T-helper 2 cell treated with Interferon-gamma antibody and Interleukin-4, amounts not matched to agents 5 μg/mL and 100 μg/mL, for 36 hours (primary cell): ENCODE data around the gene HTRA3.
"Not testable (repeated sequence)": the region's sequence is repeated elsewhere in the genome, so short reads cannot be mapped to it uniquely, and the experiment has no call there.

Experiments used
- DNase-seq: peaks from one replicate; pipeline ENCODE4 v3.0.0; 2021; ENCODE audit warnings: low spot score
- H3K27ac Mint-ChIP-seq: one replicate; pipeline ENCODE4 v1.8.0; 2021; ENCODE audit warnings: mild to moderate bottlenecking, mixed read lengths
- H3K27me3 Mint-ChIP-seq: one replicate; pipeline ENCODE4 v1.8.0; 2021; ENCODE audit warnings: low read depth, mixed read lengths
- H3K36me3 Mint-ChIP-seq: one replicate; pipeline ENCODE4 v1.8.0; 2021; ENCODE audit warnings: low read depth, mixed read lengths
- H3K4me1 Mint-ChIP-seq: one replicate; pipeline ENCODE4 v1.8.0; 2021; ENCODE audit warnings: low read depth, mixed read lengths
- H3K4me3 Mint-ChIP-seq: one replicate; pipeline ENCODE4 v1.8.0; 2022; ENCODE audit warnings: mild to moderate bottlenecking, moderate library complexity, mixed read lengths
- H3K9me3 Mint-ChIP-seq: one replicate; pipeline ENCODE4 v1.8.0; 2021; ENCODE audit warnings: mixed read lengths

The HTRA3 gene

GRCh38 chr4:8332891-8333331 lies 63.4 kb downstream of the HTRA3 start:
- H3K9me3 Mint-ChIP-seq: peaks cover 5% of the 10 kb centered on the region
- no peak overlapping the region for H3K4me3 Mint-ChIP-seq

GRCh38 chr4:8333726-8334460 lies 64.3 kb downstream of the HTRA3 start:
- H3K4me3 Mint-ChIP-seq: no peak overlapping the region
- H3K36me3 Mint-ChIP-seq: no peaks in the 10 kb centered on the region
- H3K27me3 Mint-ChIP-seq: no peaks in the 10 kb centered on the region
- no peak for DNase-seq
- peaks cover 5% of the 10 kb centered on the region for H3K9me3 Mint-ChIP-seq
- H3K4me1 Mint-ChIP-seq: no peaks in the 10 kb centered on the region
- no peak overlapping the region for H3K27ac Mint-ChIP-seq

More at GRCh38 chr4:8332891-8333331, 63.4 kb downstream of the HTRA3 start:
- no peak overlapping the region for H3K27ac Mint-ChIP-seq
- no peak for DNase-seq
- H3K4me1 Mint-ChIP-seq: no peaks in the 10 kb centered on the region
- H3K27me3 Mint-ChIP-seq: no peaks in the 10 kb centered on the region
- H3K36me3 Mint-ChIP-seq: no peaks in the 10 kb centered on the region

- no peak for DNase-seq
- no peaks in the 10 kb centered on the region for H3K4me1 Mint-ChIP-seq
- no peak overlapping the region for H3K27ac Mint-ChIP-seq
- H3K9me3 Mint-ChIP-seq: peaks cover 5% of the 10 kb centered on the region
- no peak overlapping the region for H3K4me3 Mint-ChIP-seq
- H3K36me3 Mint-ChIP-seq: no peaks in the 10 kb centered on the region
- no peaks in the 10 kb centered on the region for H3K27me3 Mint-ChIP-seq
Measured at GRCh38 chr4:8334786-8335460, 65.4 kb downstream of the HTRA3 start.

GRCh38 chr4:8335848-8336247 lies 66.3 kb downstream of the HTRA3 start:
- no peaks in the 10 kb centered on the region for H3K4me1 Mint-ChIP-seq
- H3K27me3 Mint-ChIP-seq: no peaks in the 10 kb centered on the region
- peaks cover 5% of the 10 kb centered on the region for H3K9me3 Mint-ChIP-seq
- H3K36me3 Mint-ChIP-seq: no peaks in the 10 kb centered on the region
- no peak for DNase-seq
- no peak overlapping the region for H3K4me3 Mint-ChIP-seq
- no peak overlapping the region for H3K27ac Mint-ChIP-seq

GRCh38 chr4:8336412-8337075 lies 67.0 kb downstream of the HTRA3 start:
- Mint-ChIP-seq H3K4me3 (no peak overlapping the region), H3K27me3 (no peaks in the 10 kb centered on the region), H3K36me3 (no peaks in the 10 kb centered on the region), H3K4me1 (no peaks in the 10 kb centered on the region), H3K27ac (no peak overlapping the region), H3K9me3 (peaks cover 5% of the 10 kb centered on the region)
- DNase-seq: no peak

GRCh38 chr4:8338351-8338961 lies 68.9 kb downstream of the HTRA3 start:
- no peaks in the 10 kb centered on the region for H3K27me3 Mint-ChIP-seq
- H3K27ac Mint-ChIP-seq: no peak overlapping the region
- peaks cover 5% of the 10 kb centered on the region for H3K9me3 Mint-ChIP-seq
- H3K4me3 Mint-ChIP-seq: no peak overlapping the region
- DNase-seq: no peak
- no peaks in the 10 kb centered on the region for H3K4me1 Mint-ChIP-seq
- no peaks in the 10 kb centered on the region for H3K36me3 Mint-ChIP-seq

GRCh38 chr4:8340781-8341241 lies 71.3 kb downstream of the HTRA3 start:
- DNase-seq: no peak
- Mint-ChIP-seq H3K27ac (no peak overlapping the region), H3K9me3 (peaks cover 4% of the 10 kb centered on the region), H3K36me3 (no peaks in the 10 kb centered on the region), H3K4me3 (no peak overlapping the region), H3K27me3 (no peaks in the 10 kb centered on the region), H3K4me1 (no peaks in the 10 kb centered on the region)

GRCh38 chr4:8341281-8341680 lies 71.7 kb downstream of the HTRA3 start:
- H3K4me1 Mint-ChIP-seq, H3K27ac Mint-ChIP-seq, H3K9me3 Mint-ChIP-seq, DNase-seq, H3K4me3 Mint-ChIP-seq, H3K36me3 Mint-ChIP-seq, H3K27me3 Mint-ChIP-seq: not testable (repeated sequence)

GRCh38 chr4:8341691-8342090 lies 72.1 kb downstream of the HTRA3 start:
- DNase-seq: no peak

GRCh38 chr4:8342651-8343261 lies 73.2 kb downstream of the HTRA3 start:
- no peak for DNase-seq
- H3K4me1 Mint-ChIP-seq: no peaks in the 10 kb centered on the region
- no peak overlapping the region for H3K27ac Mint-ChIP-seq
- no peaks in the 10 kb centered on the region for H3K9me3 Mint-ChIP-seq
- no peak overlapping the region for H3K4me3 Mint-ChIP-seq
- no peaks in the 10 kb centered on the region for H3K27me3 Mint-ChIP-seq
- H3K36me3 Mint-ChIP-seq: no peaks in the 10 kb centered on the region

More at GRCh38 chr4:8341691-8342090, 72.1 kb downstream of the HTRA3 start:
- Mint-ChIP-seq H3K36me3 (no peaks in the 10 kb centered on the region), H3K27me3 (no peaks in the 10 kb centered on the region), H3K4me1 (no peaks in the 10 kb centered on the region), H3K9me3 (no peaks in the 10 kb centered on the region), H3K27ac (no peak overlapping the region), H3K4me3 (no peak overlapping the region)

GRCh38 chr4:8343262-8343966 lies 73.9 kb downstream of the HTRA3 start:
- no peaks in the 10 kb centered on the region for H3K9me3 Mint-ChIP-seq
- H3K4me1 Mint-ChIP-seq: no peaks in the 10 kb centered on the region
- no peaks in the 10 kb centered on the region for H3K27me3 Mint-ChIP-seq
- no peaks in the 10 kb centered on the region for H3K36me3 Mint-ChIP-seq
- DNase-seq: no peak
- no peak overlapping the region for H3K27ac Mint-ChIP-seq
- no peak overlapping the region for H3K4me3 Mint-ChIP-seq

GRCh38 chr4:8343967-8344331 lies 74.4 kb downstream of the HTRA3 start:
- Mint-ChIP-seq H3K4me3 (no peak overlapping the region), H3K4me1 (no peaks in the 10 kb centered on the region), H3K9me3 (no peaks in the 10 kb centered on the region), H3K27me3 (no peaks in the 10 kb centered on the region), H3K36me3 (no peaks in the 10 kb centered on the region), H3K27ac (no peak overlapping the region)
- no peak for DNase-seq

GRCh38 chr4:8344377-8344776 lies 74.8 kb downstream of the HTRA3 start:
- Mint-ChIP-seq H3K4me3 (no peak overlapping the region), H3K27ac (no peak overlapping the region)
- no peak for DNase-seq

More at GRCh38 chr4:8344377-8344776, 74.8 kb downstream of the HTRA3 start:
- no peaks in the 10 kb centered on the region for H3K36me3 Mint-ChIP-seq
- no peaks in the 10 kb centered on the region for H3K9me3 Mint-ChIP-seq
- no peaks in the 10 kb centered on the region for H3K27me3 Mint-ChIP-seq
- H3K4me1 Mint-ChIP-seq: no peaks in the 10 kb centered on the region
